K562 (cell line): ENCODE measurements around the gene CUX1. TPM values are rescaled to one million over a fixed set of nuclear protein-coding genes. Genes with fewer than 3 reads are reported as not detected.

Experiments used
- ATAC-seq: fragments of 200-7000 bp; cut with Tn5 transposase; 3 replicates; pipeline ENCODE4 v1.9.1; 2020; ENCODE audit warnings: moderate library complexity
- BruUV-seq: library from RNA; stranded (reverse); fragments of 400-500 nt; replicated peaks from 2 replicates; lab custom pipeline; 2021; lab: Mats Ljungman, UMichigan
- CTCF ChIA-PET: fragments of 300-600 bp; formaldehyde crosslinking; extraction: SDS; loops from one replicate; lab custom pipeline; 2021; ENCODE audit warnings: low intra/inter-chr PET ratio; lab: Yijun Ruan, JAX
- POLR2A ChIA-PET: fragments of 300-600, 350-650 bp; sonication (Branson Sonifier 250); formaldehyde crosslinking; extraction: SDS; loops from one replicate; lab custom pipeline; 2021; ENCODE audit warnings: antibody characterized with exemption, inconsistent platforms; lab: Yijun Ruan, JAX
- DNase-seq, 4 experiments: peaks; one replicate each; pipeline versions ENCODE4 v3.0.0 to v3.0.0-alpha.2; 2011 to 2018; ENCODE audit warnings: low spot score in 3 of 4, mixed read lengths in 3 of 4; ENCODE audit errors: extremely low read depth in 1 of 4
- FAIRE-seq: peaks from 2 replicates; lab custom pipeline; 2011; peaks lifted over from hg19 to GRCh38; lab: Jason Lieb, UNC
- H2AFZ ChIP-seq: 2 replicates; pipeline ENCODE4 v1.6.0; 2011; ENCODE audit warnings: low read depth, low read length, control low read depth, inconsistent platforms
- H3K27ac ChIP-seq: fragments of 200-600 bp; 3 replicates; pipeline ENCODE4 v1.8.0; 2011; ENCODE audit warnings: low read depth, mild to moderate bottlenecking, control low read depth, inconsistent platforms, low read length, moderate library complexity, mixed read lengths; ENCODE audit errors: extremely low read depth
- H3K27me3 ChIP-seq, 2 experiments: fragments of 300-600 bp in 1 of 2; 2 replicates in 1 of 2; 3 replicates in 1 of 2; pipeline versions ENCODE4 v1.6.0 to v1.8.0; 2011; ENCODE audit warnings: inconsistent platforms in 2 of 2, low read length in 2 of 2, mild to moderate bottlenecking in 1 of 2, mixed read lengths in 1 of 2, moderate library complexity in 1 of 2; ENCODE audit not compliant: control insufficient read depth in 2 of 2, insufficient read depth in 2 of 2
- H3K36me3 ChIP-seq: fragments of 300-600 bp; 3 replicates; pipeline ENCODE4 v1.8.0; 2011; ENCODE audit warnings: mild to moderate bottlenecking, low read length, inconsistent platforms; ENCODE audit not compliant: control insufficient read depth, insufficient read depth
- H3K4me1 ChIP-seq, 2 experiments: fragments of 200-600 bp in 1 of 2; replicated peaks in 1 of 2; 2 replicates in 1 of 2; 3 replicates in 1 of 2; pipeline versions ENCODE4 v1.5.1 to v1.8.0; 2011; ENCODE audit warnings: inconsistent platforms in 2 of 2, low read length in 2 of 2, mild to moderate bottlenecking in 1 of 2, mixed read lengths in 1 of 2, moderate library complexity in 1 of 2; ENCODE audit not compliant: control insufficient read depth in 2 of 2, insufficient read depth in 2 of 2
- H3K4me2 ChIP-seq: 2 replicates; pipeline ENCODE4 v1.6.1; 2011; ENCODE audit warnings: low read length, control low read depth, inconsistent platforms, mixed read lengths; ENCODE audit not compliant: insufficient read depth
- H3K4me3 ChIP-seq: fragments of 200-600 bp; sonication (generic), shearing (Covaris generic); 2 replicates; pipeline ENCODE4 v1.5.1; 2016; ENCODE audit warnings: control low read depth, inconsistent platforms
- H3K79me2 ChIP-seq: fragments of 200-600 bp; 3 replicates; pipeline ENCODE4 v1.8.0; 2011; ENCODE audit warnings: low read length, inconsistent platforms; ENCODE audit not compliant: control insufficient read depth, insufficient read depth
- H3K9ac ChIP-seq, 2 experiments: 2 replicates each; pipeline versions ENCODE4 v1.6.0 to v1.6.1; 2011; ENCODE audit warnings: low read depth in 2 of 2, low read length in 2 of 2, control low read depth in 1 of 2, inconsistent platforms in 1 of 2, mild to moderate bottlenecking in 1 of 2, mixed read lengths in 1 of 2; ENCODE audit not compliant: insufficient read depth in 1 of 2
- H3K9me1 ChIP-seq: one replicate; pipeline ENCODE4 v1.6.0; 2011; ENCODE audit warnings: inconsistent platforms, mild to moderate bottlenecking, low read length, moderate library complexity; ENCODE audit not compliant: control insufficient read depth, insufficient read depth
- H3K9me3 ChIP-seq: replicated peaks from 2 replicates; pipeline ENCODE4 v1.5.1; 2011; ENCODE audit warnings: low read depth, low read length, inconsistent platforms; ENCODE audit not compliant: control insufficient read depth, insufficient read depth
- H4K20me1 ChIP-seq: replicated peaks from 2 replicates; pipeline ENCODE4 v1.6.1; 2011; ENCODE audit warnings: low read length, inconsistent platforms, mixed read lengths; ENCODE audit not compliant: control insufficient read depth, insufficient read depth
- AFF1 ChIP-seq, 2 experiments: fragments of 450-650 bp; IDR thresholded peaks; 2 replicates each; pipeline ENCODE4 v1.6.1; 2018; ENCODE audit warnings: mild to moderate bottlenecking in 2 of 2, low read depth in 1 of 2; ENCODE audit not compliant: partially characterized antibody in 2 of 2
- CREB1 ChIP-seq, 2 experiments: sonication (generic) in 1 of 2; formaldehyde crosslinking in 1 of 2; IDR thresholded peaks; 2 replicates each; pipeline versions ENCODE4 v1.6.1 to v1.8.0; 2012 to 2022; ENCODE audit warnings: inconsistent platforms in 1 of 2, mild to moderate bottlenecking in 1 of 2, missing genetic modification reagents in 1 of 2, moderate library complexity in 1 of 2
- CXXC5 ChIP-seq: fragments of 250-450 bp; sonication (Bioruptor Pico); IDR thresholded peaks from 2 replicates; pipeline ENCODE4 v1.8.0; 2022; ENCODE audit warnings: inconsistent platforms, mild to moderate bottlenecking, moderate library complexity
- EP300 ChIP-seq: IDR thresholded peaks from 2 replicates; pipeline ENCODE4 v1.6.1; 2012; ENCODE audit warnings: low read length, improper control_type of control experiment
- MITF ChIP-seq: IDR thresholded peaks from 2 replicates; pipeline ENCODE4 v1.6.1; 2014; ENCODE audit warnings: antibody characterized with exemption
- NFE2 ChIP-seq: IDR thresholded peaks from 2 replicates; pipeline ENCODE4 v1.6.1; 2014; ENCODE audit warnings: antibody characterized with exemption, low read depth
- PHF8 ChIP-seq: fragments of 200-600 bp; sonication (generic); IDR thresholded peaks from 2 replicates; pipeline ENCODE4 v1.6.1; 2012; ENCODE audit warnings: mixed run types, mild to moderate bottlenecking, inconsistent platforms, low read length, moderate library complexity, borderline replicate concordance
- POLR2A ChIP-seq: fragments of 450-650 bp; conservative IDR thresholded peaks from 2 replicates; pipeline ENCODE4 v1.6.1; 2016
- SFPQ ChIP-seq: fragments of 200-400 bp; formaldehyde crosslinking; IDR thresholded peaks from 2 replicates; pipeline ENCODE4 v1.6.1; 2017; ENCODE audit warnings: mild to moderate bottlenecking, low read depth, low read length, moderate library complexity
- ZNF23 ChIP-seq: fragments of 250-450 bp; sonication (Bioruptor Pico); IDR thresholded peaks from 2 replicates; pipeline ENCODE4 v1.4.0; 2020; ENCODE audit warnings: mild to moderate bottlenecking
- ZNF79 ChIP-seq: fragments of 250-450 bp; sonication (Bioruptor Pico); IDR thresholded peaks from 2 replicates; pipeline ENCODE4 v1.4.0; 2020; ENCODE audit warnings: low read depth, mild to moderate bottlenecking, moderate library complexity
- WGBS: fragments of 100-300 bp; shearing (Covaris generic); methylation state at CpG from one replicate; pipeline ENCODE4 v1.1.6; 2016; ENCODE audit warnings: low coverage, mixed read lengths; ENCODE audit not compliant: insufficient coverage; ENCODE audit errors: missing lambda C conversion rate; 5-methylcytosine and 5-hydroxymethylcytosine counted together
- in situ Hi-C: fragments of 300-500 bp; cut with MboI; formaldehyde crosslinking; loops from 4 replicates; pipeline ENCODE4 v1.15.0; 2018; ENCODE audit warnings: inconsistent platforms, mixed read lengths
- intact Hi-C: fragments of 100-400 bp; cut with micrococcal nuclease; formaldehyde crosslinking; loops from 2 replicates; pipeline ENCODE4 v1.14.2; 2022
- polyA plus RNA-seq, 8 experiments: library from polyadenylated mRNA; depleted of rRNA in 4 of 8; stranded (reverse) in 5 of 8; unstranded in 3 of 8; fragments of >200 nt; fragmentation: Nextera tagmentation in 2 of 8; fragmentation: Illumina TruSeq in 1 of 8; extraction: Ambion mirVana in 2 of 8; extraction: Trizol in 1 of 8; gene quantifications; 2 replicates each; pipeline versions ENCODE4 v1.2.1 to v1.2.3, GENCODE V29; 2011 to 2014; ENCODE audit warnings: inconsistent platforms in 1 of 8, missing spikeins in 1 of 8
- total RNA-seq, 7 experiments: library from RNA; depleted of rRNA in 6 of 7; stranded (reverse); fragments of >200 nt in 6 of 7; fragmentation: Illumina TruSeq in 2 of 7; extraction: Trizol in 2 of 7; gene quantifications; 2 replicates each; pipeline versions ENCODE4 v1.2.1 to v1.2.3, GENCODE V29; 2011 to 2021; ENCODE audit warnings: low replicate concordance in 1 of 7

CUX1 gene
- total and polyA plus RNA-seq, 9 of the 15 experiments (the other 6 are each of a cell fraction or from before 2014, with no cell fraction given) = 3.6 to 55.3 (median 25.2) TPM

- no peak overlapping the region for H3K27ac ChIP-seq
- H2AFZ ChIP-seq = no peak overlapping the region
- no peaks in the 10 kb centered on the region for H3K27me3 ChIP-seq
- peaks cover 6% of the 10 kb centered on the region; the same call in 1 of the 2 replicates for H4K20me1 ChIP-seq
- TF ChIP-seq NFE2 (no peak), CREB1 (IDR thresholded peaks at IDR 0.05) (no peak), CREB1 (CRISPR knock-in tag; IDR thresholded peaks at IDR 0.05) (no peak), PHF8 (no peak), AFF1 (IDR thresholded peaks at IDR 0.05; ENCODE audit: low read depth in 1 of 2, partially characterized antibody in 2 of 2) (no peak), MITF (no peak), ZNF23 (CRISPR knock-in tag) (no peak), CXXC5 (CRISPR knock-in tag) (no peak), SFPQ (no peak), POLR2A (no peak), ZNF79 (no peak), EP300 (no peak)
- no peak for DNase-seq
- H3K79me2 ChIP-seq = peaks cover 58% of the 10 kb centered on the region
- 90% methylated on average over 11 of the region's 11 CpGs for WGBS
- H3K9ac ChIP-seq = no peak overlapping the region; a peak in 1 of 4 replicates
- CTCF ChIA-PET = no interaction called here
- H3K9me1 ChIP-seq = peaks cover 5% of the 10 kb centered on the region
- no peak overlapping the region for H3K4me2 ChIP-seq
- H3K4me3 ChIP-seq = no peak overlapping the region
- BruUV-seq = no TSS peak
- H3K9me3 ChIP-seq = no peaks in the 10 kb centered on the region
- peaks cover 26 to 45% of the 10 kb centered on the region in 2 experiments for H3K4me1 ChIP-seq
- intact Hi-C loops = no loop called here
- peaks cover 46% of the 10 kb centered on the region; the same call in 2 of the 3 replicates for H3K36me3 ChIP-seq
- in situ Hi-C loops = no loop called here
- ATAC-seq = no peak
- POLR2A ChIA-PET = interaction anchor here (0.6 to 0.8 kb wide), 2 partner anchors 12 to 23 kb away, joined by 3 to 4 read pairs; no protein-coding TSS in a partner anchor
- FAIRE-seq = no peak
Measured at GRCh38 chr7:101917566-101917965, 100.1 kb downstream of the CUX1 start.
